GM12864 (cell line): ENCODE measurements around the gene ZNF280B.

ENCODE experiments used
- DNase-seq: peaks from one replicate; pipeline ENCODE4 v3.0.0-alpha.2; 2011; ENCODE audit warnings: low read depth
- H3K4me3 ChIP-seq: 2 replicates; pipeline ENCODE4 v1.5.1; 2011; ENCODE audit warnings: mild to moderate bottlenecking, low read depth, low read length, control low read depth
- TF ChIP-seq, protein P1 (sequence below): IDR thresholded peaks from 2 replicates; pipeline ENCODE4 v1.5.1; 2011; ENCODE audit warnings: low read depth, mild to moderate bottlenecking, moderate library complexity, low read length, control low read depth, inconsistent platforms; ENCODE audit errors: missing control alignments

The ZNF280B gene

GRCh38 chr22:22508274-22509176 lies at the start of gene ZNF280B:
Gene ZNF280B, minus strand, starts transcription at chr22:22508742. Its CDS starts 19,344 bp downstream, at chr22:22489398.
- peak within 1 kb of the TSS; percentile 89 for H3K4me3 ChIP-seq
- peak; percentile 54 for DNase-seq
- TF ChIP-seq, protein P1, sequence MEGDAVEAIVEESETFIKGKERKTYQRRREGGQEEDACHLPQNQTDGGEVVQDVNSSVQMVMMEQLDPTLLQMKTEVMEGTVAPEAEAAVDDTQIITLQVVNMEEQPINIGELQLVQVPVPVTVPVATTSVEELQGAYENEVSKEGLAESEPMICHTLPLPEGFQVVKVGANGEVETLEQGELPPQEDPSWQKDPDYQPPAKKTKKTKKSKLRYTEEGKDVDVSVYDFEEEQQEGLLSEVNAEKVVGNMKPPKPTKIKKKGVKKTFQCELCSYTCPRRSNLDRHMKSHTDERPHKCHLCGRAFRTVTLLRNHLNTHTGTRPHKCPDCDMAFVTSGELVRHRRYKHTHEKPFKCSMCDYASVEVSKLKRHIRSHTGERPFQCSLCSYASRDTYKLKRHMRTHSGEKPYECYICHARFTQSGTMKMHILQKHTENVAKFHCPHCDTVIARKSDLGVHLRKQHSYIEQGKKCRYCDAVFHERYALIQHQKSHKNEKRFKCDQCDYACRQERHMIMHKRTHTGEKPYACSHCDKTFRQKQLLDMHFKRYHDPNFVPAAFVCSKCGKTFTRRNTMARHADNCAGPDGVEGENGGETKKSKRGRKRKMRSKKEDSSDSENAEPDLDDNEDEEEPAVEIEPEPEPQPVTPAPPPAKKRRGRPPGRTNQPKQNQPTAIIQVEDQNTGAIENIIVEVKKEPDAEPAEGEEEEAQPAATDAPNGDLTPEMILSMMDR = peak; percentile 84

DNA sequence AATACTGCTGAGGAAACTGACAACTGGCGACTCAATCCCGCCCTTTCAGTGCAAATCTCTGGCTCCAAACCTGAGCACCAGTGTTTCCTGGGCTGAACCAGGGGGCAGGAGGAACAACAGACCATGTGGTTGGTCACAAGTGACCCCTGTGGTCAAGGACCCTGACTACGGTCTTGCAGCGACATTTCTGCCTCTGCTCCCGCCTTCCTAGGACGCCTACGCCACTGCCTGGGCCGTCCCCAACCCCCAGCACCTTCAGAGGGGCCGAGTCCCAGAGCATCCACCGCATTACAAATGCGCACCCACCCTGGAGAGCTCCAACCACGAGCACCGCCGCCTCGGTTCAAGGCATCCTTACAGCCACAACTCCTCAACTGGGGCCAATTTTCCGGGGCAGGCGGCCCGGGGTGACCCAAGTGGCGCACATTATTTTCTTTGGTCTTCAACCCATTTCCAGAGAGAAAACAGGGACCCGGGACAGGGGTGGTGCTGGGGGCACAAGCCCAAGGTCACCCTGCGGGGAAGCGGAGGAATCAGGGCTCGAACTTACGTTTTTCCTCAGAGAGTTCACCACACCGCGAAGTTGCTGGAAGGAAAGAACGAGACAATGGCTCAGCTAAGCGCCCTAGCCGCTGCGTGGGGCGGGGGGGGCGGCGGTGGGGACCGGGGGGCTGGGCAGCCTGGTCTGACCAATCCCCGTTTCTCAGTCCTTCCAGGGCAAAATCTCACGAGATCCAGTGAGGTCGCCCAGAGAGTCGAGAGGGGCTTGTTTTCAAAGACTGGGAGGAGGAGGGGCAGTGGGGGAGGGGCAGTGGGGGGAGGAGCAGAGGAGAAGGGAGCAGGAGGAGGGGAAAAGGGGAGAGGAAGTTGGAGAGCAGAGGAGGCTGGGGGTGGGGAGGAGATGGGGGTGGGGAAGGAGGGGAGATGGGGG lies 48.7 kb upstream of the ZNF280B start:
- H3K4me3 ChIP-seq = no peak overlapping the region
- TF ChIP-seq, protein P1 = no peak
- no peak for DNase-seq

GRCh38 chr22:22556578-22556977 lies 48.0 kb upstream of the ZNF280B start:
- no peak for DNase-seq
- H3K4me3 ChIP-seq = no peak overlapping the region
- TF ChIP-seq, protein P1 = no peak

DNA sequence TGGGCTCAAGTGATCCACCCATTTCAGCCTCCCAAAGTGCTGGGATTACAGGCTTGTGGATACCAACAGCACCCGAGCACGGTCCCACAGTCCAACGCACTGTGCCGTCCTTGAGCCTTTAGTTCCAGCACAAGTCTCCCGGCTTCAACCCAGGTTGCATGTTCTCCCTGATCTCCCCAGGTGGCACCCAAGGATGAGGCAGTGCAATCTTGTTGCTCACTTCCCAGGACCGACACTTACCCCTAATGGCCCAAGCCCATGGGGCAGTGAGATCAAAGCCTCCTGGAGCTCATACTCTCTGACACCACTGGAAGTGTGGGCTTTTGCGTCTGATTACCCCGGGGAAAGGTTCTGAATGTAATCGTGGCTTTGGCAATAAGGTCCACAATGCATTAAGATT lies 47.1 kb upstream of the ZNF280B start:
- H3K4me3 ChIP-seq = no peak overlapping the region
- DNase-seq = no peak
- TF ChIP-seq, protein P1 = no peak

DNA sequence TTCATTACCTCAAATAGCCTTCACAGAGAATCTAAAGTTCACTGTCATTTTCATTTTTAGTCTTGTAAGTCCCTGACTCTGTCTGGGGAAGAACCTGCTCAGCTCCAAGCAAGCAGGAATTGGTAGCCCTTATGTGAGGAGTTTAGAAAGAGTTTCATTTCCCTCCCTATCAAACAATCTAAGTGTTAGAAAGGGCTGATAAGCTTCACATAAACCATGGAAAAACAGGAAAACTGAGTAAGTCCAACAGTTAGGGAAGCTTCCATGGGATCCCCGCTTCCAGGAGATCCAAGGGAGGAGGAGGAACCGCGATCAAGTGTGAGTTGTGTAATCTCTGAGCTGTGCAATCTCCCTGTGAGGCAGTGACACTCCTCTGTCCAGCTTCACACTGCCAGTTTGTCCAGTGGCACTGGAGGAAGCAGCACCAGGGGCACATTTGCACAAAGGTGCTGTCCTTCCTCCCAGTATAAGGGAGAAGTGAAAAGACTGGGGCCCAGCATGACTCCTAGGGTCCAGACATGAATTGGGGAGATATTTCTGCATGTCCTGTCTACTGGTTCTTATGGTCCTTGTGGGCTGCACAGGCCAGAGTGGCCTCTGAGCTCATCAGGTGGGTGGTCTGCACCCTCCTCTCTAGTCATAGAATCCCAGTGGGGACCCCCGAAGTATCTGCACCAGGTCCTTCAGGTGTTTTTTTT lies 46.2 kb upstream of the ZNF280B start:
- no peak overlapping the region for H3K4me3 ChIP-seq
- no peak for DNase-seq
- TF ChIP-seq, protein P1 = no peak

DNA sequence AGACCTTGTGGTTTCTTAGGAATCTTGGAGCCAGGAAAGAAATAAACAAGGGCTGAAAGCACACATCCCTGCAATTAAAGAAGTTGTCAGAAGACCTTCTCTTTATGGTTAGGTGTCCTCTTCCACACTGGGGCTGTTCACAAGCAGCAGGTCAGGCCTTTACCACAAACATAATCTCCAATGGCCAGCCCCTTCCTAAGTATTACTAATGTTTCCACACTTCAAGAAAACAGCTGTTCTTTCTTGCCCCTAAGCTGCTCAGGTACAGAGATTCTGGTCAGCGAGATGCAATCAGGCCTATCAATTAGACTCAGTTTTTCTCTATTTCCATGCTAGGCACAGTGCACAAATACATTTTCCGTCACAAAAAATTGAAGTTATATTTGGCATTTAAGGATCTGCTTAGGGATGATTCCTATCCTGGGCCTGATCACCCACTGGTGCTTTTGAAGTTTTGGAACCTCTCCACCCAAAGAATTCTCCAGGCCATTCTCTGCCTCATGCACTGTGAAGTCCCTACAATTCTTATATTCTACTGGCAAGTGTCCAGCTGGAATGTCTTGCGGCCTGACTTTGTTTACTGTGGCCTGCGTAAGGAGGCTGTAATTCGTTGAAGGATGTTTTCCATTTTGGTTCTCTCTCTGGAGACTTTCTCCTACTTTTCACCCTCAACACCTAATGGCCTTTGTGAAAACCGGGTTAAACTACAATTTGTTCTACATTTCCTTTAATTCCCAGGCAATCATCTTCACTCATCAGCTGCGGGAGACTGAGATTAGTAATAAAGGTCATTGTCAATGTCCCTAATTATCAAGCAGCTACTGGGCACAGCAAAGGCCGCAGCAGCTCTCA lies 45.4 kb upstream of the ZNF280B start:
- DNase-seq = no peak
- TF ChIP-seq, protein P1 = no peak
- no peak overlapping the region for H3K4me3 ChIP-seq
